HG03097 (cell line): ENCODE measurements around the gene OR2V1.
"Not testable (repeated sequence)": the region's sequence is repeated elsewhere in the genome, so short reads cannot be mapped to it uniquely, and the experiment has no call there.

Source experiments
- ATAC-seq: cut with Tn5 transposase; IDR thresholded peaks from one replicate; pipeline ENCODE4 v1.9.1; 2021; ENCODE audit not compliant: unreplicated experiment, low FRiP score

OR2V1 gene

DNA sequence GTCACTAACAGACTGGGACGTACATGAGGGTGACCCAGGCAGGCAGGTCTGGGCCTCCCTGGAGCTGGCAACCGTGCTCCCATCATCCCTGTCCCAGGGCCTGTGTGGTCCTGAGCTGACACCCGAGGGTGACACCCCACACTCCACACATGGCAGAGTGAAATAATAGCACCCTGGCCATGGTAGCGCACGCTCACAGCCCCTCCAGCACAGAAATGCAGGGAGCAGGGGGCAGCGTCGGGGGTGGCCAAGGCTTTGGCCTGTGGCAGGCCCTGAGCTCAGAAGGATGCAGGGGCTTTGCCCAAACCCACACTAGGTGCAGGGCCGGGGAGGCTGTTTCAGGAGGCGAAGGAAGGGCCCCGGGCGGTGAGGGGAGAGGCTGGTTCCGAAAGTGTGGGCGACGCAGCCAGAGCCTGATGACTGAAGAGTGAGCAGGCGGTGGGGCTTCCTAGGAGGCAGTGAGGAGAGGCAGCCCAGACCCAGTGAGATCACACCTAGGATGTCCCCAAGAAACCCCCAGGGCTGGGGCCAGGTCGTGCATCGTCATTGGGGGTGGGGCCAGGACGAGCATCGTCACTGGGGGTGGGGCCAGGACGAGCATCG lies 29.3 kb upstream of the OR2V1 start:
- ATAC-seq: no peak

DNA sequence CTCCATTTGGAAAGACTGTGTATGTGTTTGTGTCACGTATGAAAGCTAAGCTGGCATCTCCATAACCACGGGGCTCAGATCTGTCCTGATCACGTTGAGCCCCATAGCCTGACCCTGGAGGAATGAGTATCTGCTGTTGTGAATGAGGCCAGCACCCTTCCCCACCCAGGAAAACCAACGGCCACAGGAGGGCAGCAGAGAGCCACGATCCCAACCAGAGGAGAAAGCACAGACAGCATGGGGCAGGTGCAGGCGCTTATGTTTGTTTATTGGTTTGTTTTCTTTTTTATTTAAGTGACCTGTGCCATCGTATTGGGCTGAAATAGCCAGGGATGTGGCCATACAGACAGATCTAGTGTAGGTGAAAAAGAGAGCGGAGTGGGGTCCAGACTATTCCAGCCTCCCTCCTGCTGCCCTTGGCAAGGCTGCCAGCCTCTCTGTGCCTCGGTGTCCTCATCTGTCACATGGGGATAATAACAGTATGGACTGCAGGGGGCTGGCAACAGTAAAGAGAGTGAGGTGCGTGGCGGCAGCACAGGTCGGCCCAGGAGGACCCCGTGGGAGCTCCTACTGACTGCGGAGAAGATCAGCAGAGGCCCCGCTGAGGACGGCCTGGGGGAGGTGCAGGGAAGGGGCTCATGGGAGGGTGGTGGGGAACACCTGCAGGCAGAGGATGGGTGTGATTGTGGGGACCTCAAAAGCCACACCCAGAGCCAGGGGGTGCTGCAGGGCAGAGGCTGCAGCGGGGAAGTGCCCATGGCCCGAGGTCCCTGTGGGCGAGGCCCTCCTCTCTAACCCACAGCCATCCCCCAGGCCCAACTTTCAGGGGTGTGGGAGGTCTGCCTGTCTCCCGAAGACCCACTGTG lies 28.6 kb upstream of the OR2V1 start:
- ATAC-seq: peak; percentile 56

DNA sequence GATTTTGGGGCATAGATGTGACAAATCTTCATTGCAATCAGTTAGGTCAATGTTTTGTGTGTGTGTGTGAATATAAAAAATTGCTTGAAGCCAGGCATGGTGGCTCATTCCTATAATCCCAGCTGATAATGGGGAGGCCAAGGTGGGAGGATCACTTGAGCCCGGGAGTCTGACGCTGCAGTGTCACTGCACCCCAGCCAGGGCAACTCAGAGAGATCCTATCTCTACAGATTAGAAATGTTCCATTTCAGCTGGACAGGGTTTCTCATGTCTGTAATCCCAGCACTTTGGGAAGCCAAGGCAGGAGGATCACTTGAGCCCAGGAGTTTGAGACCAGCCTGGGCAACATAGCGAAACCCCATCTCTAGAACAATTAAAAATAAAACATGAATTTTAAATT lies 27.9 kb upstream of the OR2V1 start:
- no peak for ATAC-seq

DNA sequence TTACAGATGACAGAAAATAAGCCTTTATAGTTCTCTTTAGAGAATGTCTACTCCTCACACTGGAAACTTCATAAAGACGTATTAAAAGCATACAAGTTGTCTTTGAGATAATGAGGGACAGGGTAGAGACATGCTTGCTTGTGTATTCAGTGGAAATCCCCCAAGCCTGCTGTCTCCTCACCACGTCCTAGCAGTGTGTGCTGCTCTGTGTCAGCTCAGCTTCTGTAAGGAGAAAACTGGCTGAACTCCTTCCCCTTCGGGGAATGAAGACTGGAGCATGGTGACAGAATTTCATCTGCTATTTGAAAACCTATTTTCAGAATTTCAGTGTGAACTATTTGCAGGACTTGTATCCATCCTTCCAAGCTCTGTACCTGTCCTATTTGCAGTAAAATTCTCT lies 25.8 kb upstream of the OR2V1 start:
- no peak for ATAC-seq

DNA sequence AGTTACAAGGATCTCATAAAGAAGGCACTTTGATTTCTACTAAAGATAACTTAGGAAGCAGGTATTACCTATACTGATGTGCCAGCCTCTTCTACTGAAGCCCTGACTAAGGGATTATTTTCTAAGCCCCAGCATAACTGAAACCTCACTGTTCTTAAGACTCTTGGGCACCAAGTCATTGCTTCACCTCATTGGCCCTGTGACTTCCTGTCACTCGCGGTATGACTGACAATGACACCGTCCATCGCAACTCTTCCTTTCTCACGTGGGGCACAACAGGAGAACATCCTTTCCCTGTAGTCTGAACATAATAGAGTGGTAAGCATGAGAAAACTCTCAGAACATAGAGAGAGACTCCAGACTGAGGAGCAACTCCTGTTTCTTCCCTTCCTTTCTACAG lies 22.8 kb upstream of the OR2V1 start:
- no peak for ATAC-seq

DNA sequence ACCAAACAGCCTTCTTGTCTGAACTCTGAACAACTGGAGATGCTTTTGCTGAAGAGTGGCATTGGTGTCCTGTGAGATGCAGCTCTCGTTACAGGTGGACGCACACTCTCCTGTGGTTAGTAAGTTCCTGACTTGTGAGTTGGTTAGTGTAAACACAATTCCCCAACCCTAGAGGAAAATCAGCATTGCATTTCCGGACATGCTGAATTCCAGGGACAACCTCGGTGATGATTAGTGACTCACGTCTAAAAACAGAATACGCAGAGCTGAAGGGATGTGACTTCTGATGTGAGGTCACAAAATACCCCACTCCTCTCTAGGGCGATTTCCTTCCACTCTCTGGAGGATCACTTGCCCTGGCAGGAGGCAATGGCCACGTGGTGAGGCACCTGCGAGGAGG lies 21.4 kb upstream of the OR2V1 start:
- no peak for ATAC-seq

DNA sequence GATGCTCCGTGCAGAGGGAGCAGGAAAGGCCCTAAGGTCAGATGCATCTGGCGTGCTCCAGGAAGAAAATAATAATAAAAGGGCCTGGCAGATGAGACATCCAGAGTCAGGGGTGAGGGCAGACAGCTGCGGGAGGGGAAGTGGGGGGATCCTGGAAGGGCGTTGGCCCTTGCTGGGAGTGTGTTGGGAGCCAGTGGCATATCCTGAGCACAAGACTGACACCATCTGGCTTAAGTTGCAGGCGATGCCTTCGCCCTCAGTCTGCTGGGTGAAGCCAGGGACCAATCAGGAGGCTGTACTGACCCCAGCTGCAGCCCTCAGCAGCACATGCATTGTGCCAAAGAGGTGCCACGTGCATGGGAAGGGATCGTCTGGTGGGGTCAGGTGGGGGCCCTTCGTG lies 20.2 kb upstream of the OR2V1 start:
- no peak for ATAC-seq

DNA sequence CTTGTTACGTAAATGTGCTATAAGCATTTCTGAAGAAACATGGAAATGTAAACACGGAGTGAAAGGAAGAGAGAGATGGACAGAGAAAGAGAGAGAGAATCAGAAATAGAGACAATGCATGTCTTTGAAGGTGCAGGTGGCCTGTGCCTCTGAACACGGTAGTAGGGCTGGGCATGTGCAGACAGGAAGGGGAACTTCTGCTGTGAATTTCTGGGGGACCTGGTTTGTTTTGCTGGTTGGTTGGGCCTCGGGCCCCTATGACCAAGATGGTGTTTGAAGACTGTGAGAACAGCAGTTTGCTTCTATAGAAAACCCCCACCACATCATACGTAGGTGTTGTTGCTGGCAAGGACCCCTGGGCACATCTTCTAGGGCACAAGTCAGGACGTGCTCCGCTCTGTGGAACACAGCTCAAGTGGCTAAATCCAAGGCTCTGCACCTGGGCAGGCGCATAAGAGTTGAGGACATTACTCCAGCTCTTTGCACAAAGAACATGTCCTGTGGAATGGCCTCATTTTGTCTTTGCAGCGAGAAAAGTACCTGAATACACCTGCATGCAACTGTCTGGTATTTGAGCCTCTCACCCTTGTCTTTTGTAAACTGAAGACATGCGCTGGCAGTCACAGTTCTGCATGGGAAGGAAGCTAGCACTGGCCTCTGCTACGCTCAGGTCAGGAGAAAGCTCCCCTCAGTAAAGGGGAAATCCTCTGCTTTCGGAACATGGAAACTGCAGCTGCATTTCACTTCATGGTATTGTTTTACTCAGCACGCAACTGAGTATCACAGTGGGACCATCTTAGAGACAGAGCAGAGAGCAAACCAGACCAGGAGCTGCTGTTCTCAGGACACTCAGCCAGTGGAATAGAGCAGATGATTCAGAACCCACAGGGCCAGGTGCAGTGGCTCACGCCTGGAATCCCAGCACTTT lies 19.1 kb upstream of the OR2V1 start:
- no peak for ATAC-seq

DNA sequence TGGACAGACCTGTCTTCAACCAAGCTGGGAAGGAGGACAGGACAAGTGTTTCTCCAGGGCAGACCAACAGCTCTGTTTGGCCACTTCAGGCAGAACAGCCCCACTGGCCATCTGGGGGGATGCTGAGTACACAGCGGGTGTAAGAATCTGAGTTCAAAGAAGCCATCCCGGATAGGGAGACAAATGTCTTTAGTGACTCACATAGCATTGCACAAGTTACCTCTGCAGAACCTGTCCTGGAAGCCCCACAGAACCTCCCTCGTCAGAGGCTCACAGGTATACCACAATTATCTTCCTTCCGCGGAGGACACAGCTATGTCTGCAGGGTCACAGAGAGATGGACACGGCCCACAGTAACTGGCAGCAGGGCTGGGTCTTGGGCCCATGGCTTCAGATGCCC lies 18.4 kb upstream of the OR2V1 start:
- ATAC-seq: no peak

DNA sequence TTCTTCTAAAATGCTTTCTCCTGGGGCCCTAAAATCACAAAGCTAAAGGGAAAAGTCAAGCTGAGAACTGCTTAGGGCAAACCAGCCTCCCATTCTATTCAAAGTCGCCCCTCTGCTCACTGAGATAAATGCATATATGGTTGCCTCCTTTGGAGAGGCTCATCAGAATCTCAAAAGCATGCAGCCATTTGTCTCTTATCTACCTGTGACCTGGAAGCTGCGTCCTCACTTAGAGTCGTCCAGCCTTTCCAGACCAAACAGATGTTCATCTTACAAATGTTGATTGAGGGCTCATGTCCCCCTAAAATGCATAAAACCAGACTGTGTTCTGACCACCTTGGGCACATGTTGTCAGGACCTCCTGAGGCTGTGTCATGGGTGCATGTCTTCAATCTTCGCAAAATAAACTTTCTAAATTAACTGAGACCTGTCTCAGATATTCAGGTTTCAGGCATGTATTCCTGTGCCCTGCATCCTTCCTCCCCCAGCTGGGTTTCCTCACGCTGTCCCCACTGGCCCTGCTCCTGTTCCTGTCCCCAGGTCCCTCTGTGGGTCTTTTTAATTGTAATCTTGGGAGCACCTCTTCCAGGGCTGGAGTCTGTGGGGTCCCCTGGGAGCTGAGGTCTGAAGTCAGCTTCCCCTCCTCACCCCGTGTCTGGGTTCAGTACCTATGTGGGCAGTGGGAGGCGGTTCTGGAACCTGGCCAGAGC lies 16.1 kb upstream of the OR2V1 start, which contains the start of gene OR2V2:
TSS of gene OR2V2 (plus strand) at position 660 of the 710 bp plus-strand sequence. CDS start 7,357 bp downstream, outside the sequence.
- ATAC-seq: not testable (repeated sequence)

DNA sequence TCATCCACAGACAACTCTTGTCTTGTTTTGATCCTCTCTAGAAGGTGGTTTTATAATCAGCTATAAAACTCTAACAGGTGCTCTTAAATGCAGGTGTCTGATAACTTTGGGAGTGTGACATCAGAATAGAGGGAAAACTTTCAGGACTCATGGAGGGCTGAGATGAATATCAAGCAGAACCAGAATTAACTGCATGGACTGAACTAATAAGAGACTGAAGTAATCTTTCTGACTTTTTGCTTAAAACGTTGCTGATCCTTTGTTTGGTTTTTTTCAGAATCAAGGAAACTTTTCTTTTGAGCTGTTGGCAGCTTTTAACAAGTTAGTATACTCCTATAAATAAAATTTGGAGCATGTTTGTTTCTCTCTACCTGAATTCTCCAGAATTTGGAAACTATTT lies 14.2 kb upstream of the OR2V1 start:
- ATAC-seq: no peak

DNA sequence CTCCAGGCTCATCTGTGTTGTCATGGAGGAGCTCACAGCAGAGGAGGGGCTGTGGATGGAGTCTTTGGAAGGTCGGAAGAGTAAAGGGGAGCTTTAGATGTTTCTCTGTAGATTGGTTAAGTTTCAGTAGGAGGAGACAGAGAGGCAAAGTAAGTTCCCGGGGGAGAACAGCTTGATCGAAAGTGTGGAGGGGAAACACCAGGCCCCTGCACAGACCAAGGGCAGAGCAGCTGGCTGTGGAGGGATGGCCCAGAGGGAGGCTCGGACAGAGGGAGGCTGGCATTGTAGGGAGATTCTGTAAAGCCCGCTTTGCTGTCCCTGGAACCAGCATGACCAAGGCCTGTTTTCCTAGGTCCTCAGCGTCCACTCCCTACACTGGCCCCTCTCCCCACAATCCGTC lies 11.1 kb upstream of the OR2V1 start:
- ATAC-seq: no peak

DNA sequence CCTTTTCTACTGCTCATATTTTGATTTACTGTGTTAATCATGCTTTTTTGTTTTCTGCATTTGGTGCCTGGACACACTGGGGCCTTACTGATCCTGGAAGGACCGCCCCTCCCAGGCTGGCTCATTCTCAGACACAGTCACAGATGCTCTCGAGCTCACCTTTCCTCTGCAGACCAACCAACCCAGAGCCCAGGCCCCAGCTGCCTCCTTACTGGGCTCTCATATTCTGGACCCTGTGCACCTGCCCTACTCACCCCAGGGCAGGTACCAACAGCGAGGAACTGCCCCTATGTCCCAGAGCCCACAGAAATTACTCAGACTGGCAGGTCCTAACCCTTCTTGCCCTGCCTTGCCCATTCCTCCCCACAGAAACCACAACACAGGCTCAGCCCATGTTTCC lies 9.8 kb upstream of the OR2V1 start:
- no peak for ATAC-seq

DNA sequence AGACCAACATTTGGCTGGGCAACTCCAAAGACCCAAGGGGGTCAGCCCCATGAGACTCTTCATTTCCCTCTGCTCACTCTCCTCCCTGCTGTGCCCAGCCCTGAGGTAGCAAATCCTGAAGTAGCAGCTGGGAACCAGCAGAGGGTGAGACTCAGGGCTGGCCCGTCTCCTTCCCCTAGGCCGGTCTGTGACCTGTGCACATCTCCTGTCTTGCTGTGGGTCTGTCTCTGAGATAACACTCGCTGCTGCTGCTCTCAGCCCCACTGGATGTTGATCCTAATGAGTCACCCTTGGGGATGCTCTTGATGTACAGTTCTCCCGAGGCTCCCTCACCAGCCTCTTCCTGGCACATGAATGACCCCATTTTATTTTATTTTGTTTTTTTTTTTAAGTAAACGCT lies 7.3 kb upstream of the OR2V1 start:
- no peak for ATAC-seq

DNA sequence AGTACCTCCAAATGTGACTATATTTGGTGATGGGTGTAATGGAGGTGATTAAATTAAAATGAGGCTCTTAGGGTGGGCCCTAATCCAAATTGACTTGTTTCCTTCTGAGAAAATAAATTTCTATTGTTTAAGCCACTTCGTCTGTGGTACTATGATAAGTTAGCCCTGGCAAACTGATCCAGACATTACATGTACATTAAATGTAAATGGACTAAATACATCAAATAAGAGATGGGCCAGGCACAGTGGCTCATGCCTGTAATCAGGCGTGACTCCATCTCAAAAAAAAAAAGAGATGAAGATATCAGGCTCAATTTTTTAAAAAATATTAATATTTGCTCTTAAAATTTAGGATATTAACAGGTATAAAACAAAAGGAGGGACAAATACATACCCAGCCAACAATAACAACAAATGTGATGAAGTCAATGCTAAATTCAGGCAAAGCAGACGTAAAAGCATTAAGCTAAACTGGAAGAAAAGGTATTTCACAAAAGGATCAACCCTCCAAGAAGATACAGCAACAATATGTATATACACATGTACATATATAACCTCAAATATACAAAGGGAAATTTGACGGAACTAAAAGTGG lies 5.5 kb upstream of the OR2V1 start:
- ATAC-seq: no peak

DNA sequence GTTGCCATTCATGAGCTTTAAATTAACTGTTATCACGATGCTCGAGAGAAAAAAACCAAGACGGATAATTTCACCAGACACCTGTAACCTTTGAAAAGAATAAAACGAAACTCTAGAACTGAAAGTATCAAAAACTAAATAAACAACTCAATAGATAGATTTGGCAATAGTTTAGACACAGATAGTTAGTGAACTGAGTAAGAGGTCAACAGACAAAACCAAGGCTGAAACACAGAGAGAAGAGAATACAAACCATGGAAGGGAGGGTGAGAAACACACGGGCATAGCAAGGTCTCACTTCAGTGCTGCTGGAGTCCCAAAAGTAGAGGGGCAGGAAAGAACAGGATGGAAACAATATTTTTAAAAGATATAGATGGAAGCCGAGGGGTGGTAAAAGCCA lies 3.3 kb upstream of the OR2V1 start:
- no peak for ATAC-seq

DNA sequence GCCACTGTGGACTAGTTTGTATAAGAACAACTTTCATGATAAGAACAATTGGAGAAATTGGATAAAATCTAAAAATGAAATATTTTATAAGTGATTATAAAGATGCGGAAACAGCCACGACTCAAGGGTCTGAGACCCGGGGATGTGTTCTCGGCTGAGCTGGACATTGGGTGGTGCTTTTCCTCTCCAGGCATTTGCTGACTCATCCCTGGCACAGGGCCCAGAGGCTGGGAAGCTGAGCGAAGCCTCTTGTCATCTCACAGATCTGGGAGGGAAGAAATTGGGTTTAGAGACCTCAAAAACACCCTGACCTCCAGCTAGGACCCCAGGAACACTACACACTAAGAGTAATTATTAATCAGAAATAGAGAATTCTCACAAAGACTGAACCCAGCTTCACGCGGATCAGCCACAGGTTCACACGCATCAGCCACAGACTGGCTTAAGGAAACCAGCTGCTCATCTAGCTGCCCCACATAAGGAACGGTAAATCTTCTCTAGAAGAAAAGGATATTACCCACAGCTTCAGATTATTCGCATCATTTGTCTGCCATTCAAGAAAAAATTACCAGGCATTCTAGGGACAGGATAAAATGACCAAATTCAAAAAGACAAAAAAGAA lies 2.8 kb upstream of the OR2V1 start:
- no peak for ATAC-seq

DNA sequence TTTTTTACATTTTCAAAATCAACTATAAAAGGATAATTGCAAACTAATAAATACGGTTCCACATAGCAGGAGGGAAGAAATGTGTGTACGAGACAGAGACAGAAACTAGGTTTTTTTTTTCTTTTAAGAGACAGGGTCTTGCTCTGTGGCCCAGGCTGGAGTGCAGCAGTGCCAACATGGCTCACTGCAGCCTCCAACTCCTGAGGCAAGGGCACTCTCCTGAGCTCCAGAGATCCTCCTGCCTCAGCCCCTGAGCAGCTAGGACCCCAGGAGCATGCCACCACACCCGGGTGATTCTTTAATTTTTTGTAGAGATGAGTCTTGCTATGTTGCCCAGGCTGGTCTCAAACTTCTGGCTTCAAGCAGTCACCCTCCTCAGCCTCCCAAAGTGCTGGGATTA lies 2.1 kb upstream of the OR2V1 start:
- no peak for ATAC-seq

DNA sequence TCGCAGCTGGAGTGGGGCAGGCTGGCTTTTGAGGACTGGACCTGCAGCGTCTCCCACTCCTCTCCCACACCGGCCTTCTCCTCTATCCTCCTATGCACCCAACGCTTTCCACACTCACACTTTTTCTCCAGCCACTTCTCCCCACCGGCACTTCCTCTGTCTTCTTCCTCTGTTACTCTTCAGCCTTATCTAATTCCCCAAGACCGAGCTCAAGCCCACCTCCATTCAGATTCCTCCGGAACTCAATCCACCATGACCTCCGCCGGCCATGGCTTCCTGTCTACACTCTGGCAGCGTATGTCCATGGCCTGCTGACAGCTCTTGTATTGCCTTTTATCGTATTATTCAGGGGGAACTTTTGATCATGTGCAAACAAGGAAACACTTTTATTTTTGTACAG lies 545 bp upstream of the OR2V1 start:
- no peak for ATAC-seq

DNA sequence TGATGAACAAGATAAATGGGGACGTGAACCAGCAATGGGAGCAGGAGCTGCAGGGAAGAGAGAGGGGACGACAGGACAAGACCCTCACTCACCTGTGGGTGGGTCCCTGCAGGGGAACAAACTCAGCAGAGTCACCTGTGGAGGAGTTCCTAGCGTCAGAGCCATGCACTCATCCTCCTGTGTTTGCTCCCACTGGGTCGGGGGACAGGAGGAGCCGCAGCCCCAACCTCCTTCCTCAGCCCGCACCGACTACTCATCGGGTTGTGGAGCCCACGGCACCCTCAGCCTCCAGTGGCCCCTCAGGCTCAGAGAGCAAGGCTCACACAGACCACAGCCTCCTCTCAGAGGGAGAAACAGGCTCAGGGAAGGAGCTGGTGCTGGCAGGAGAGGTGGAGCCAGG lies 888 bp downstream of the OR2V1 start:
- ATAC-seq: not testable (repeated sequence)
